GM19468 (cell line): ENCODE data around the gene MTAP.

ENCODE experiments used
- ATAC-seq: cut with Tn5 transposase; IDR thresholded peaks from one replicate; pipeline ENCODE4 v1.9.1; 2021; ENCODE audit warnings: mild to moderate bottlenecking, moderate library complexity, moderate number of reproducible peaks; ENCODE audit not compliant: unreplicated experiment; ENCODE audit errors: extremely low read depth

The MTAP gene

GRCh38 chr9:21802418-21803000, at the start of gene MTAP:
Gene MTAP (plus strand): TSS chr9:21802636. CDS start chr9:21802749, 113 bp downstream.
- ATAC-seq: peak; percentile 72

GRCh38 chr9:21753523-21753922, 48.9 kb upstream of the MTAP start:
- no peak for ATAC-seq

DNA sequence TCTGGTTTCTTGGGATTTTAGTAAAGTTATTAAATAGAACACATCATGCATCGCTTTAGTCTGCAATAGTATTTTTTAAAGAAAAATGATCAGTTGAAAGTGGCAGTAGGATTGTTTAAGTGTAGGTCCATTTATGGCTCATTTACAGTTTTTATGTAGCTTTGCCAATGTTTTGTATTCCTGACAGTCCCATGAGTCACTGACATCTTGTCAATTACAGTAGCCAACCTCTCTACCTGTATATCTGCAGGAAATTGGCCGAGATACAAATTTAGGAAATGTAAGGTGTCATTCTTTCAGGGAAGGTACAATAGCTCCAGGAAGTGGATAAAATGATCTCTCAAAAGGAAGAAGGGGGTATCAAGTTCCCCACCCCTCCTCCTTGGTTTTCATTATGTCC, 47.7 kb upstream of the MTAP start:
- ATAC-seq: no peak

DNA sequence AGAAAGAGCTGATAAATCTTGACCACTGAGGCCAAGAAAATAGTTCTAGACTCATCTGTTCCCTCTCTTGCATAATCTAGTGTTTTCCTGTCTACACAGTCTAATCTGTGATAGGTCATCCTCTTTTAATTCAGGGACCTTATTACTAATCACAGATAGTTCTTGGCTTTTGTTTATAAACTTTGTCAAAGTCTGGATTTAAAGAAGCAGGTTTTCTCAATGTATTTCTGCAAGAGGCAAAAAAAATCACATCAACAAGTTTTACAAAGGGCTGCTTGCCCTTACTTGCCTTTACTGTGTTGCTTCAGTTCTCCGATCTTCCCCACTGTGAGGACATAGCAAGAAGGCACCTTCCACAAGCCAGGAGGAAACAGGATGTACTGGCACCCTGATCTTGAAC, 43.9 kb upstream of the MTAP start:
- no peak for ATAC-seq

DNA sequence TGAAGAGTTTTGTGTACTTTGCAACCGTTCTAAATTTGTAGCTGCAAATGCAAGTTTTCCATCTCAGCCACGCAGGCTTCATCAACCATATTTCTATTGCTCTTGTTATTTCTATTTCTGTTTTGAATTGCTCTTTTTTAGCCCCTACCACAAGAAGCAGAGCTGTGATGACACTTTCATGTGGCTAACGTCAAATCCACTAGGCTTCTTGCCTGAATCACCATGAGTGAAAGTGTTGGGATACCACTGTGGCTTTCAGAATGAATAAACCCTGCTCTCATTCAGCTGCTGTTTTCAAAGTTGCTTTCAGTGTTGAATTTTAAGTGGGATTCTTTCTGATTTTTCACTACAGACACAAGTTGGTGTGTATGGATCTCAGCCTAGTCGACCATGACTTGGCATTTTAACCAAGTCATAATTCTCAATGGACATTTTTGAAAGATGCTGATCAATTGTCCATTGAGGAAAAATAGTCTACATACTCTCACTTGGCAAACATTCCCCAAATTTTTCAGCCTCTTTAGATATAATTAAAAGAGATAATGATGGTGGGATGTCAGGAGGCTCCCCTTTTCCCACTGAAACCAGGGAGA, 41.0 kb upstream of the MTAP start:
- peak; percentile 71 for ATAC-seq

DNA sequence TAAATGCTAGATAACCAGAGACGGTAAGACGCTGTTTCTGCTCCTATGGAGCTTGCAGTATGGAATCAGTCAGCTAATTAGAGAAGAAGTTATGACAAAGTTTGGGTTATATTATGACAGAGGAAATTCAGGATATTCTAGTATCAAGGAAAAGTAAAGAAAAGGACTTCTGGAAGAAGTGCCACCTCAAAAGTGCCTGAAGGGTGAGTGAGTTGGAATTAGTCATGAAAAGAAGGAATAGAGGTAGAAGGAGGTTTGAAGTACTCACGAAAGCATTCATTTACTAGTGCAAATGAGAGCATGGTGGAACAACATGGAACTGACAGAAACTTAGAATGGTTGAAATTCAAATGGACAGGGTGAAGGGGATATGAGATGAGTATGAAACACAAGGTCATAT, 40.4 kb upstream of the MTAP start:
- ATAC-seq: no peak

DNA sequence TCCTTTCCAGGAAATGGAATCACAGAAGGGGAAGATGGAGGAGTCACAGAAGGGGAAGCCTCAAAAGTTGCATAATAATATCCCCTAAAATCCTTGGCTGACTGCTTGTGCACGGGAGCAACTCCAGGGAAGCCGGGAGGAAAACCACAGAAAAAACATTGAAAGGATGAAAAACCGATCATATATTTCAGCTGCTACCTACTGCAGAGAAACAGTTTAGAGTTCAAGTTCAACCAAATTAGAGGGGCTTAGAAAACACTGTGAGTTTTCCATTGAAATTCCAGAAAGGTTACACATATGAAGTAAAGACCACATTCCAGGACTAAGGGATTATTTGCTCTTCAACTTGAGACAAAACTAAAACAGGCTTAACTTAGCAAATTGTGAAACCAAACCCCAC, 37.6 kb upstream of the MTAP start:
- ATAC-seq: no peak

GRCh38 chr9:21766096-21766495, 36.3 kb upstream of the MTAP start:
- ATAC-seq: no peak

DNA sequence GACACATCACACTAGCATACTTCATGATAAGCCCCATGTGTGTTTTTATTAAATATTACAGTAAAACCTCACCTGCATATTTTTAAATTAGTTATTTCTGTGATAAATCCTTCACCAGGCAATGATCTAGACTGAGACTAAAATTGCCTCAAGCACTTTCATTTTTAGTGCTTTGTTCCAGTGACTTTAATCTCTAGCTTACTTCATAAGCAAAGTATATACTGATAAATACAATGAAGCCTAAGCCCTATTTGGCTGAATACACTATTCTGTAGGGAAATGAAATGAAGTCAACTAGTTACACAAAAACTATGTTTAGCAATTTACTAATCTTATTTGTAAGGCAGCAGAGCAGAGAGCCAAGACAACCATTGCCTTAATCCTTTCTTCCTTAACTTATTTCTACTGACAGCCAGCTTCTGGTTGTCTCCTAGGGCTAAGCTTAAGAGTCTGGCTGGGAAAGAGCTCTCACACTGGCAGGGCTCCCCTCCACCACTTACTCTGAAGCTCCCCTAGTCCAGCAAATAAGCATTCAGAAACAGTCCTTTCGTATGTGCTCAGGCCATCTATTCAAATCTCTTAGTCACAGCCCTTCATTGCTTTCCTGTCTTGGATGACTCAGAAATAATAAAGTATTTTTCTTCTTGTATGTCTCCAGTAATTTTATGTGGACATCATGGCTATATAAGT, 31.4 kb upstream of the MTAP start:
- ATAC-seq: no peak

- no peak for ATAC-seq
Measured at GRCh38 chr9:21777701-21778100, 24.7 kb upstream of the MTAP start.

GRCh38 chr9:21778304-21778703, 24.1 kb upstream of the MTAP start:
- no peak for ATAC-seq

DNA sequence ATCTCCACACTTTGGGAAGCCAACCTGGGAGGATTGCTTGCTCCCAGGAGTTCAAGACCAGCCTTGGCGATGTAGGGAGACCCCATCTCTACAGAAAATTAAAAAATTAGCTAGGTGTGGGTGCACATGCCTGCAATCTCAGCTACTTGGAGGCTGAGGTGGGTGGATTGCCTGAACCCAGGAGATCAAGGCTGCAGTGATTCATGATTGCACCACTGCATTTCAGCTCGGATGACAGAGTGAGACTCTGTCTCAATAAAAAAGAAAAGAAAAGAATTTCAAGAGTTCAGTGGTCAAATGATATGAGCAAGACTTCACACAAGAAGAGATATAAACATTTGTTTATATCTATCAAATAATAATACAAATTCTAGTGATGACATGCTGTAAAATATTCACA, 23.0 kb upstream of the MTAP start:
- no peak for ATAC-seq

GRCh38 chr9:21781656-21782055, 20.8 kb upstream of the MTAP start:
- ATAC-seq: no peak

GRCh38 chr9:21782205-21782604, 20.2 kb upstream of the MTAP start:
- ATAC-seq: no peak

GRCh38 chr9:21788752-21789151, 13.7 kb upstream of the MTAP start:
- no peak for ATAC-seq

DNA sequence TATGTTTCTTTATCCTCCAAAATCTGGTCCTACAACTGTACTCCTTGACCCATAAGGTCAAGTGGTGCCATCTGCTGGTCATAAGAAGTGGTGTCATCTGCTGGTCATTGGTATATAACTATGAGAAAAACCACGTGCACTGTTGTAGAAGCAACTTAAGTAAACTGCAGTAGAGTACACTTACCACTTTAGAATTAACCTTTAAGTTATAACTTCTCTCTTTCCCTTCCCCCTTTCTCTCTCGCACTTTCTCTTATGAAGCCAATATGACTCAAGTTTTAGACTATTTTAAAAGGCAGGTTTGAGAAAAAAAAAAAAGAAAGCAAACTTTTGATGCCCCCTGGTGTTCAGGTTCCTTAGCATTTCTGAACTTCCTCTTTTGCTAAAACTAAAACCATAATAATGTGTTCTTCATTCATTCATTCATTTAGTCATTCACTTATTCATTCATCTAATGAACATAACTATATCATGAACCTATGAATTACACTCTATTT, 12.8 kb upstream of the MTAP start:
- ATAC-seq: peak; percentile 93

DNA sequence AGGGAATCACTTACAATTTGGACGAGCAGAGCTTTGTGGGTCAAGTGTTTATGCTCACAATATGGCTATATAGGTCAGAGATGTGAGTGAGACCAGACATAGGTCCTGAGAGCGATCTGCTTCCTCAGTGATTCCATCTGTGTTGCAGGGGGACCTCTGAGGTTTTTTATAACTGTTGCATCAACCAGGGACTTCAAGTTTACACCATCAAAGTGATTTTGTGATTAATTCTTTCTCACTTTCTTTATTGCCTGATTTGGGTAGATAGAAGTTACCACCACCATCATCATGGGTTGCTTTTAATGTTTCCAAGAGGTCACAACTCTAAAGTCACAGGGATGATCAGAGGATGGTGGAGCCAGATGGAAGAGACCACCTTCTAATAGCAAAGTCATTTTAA, 7.0 kb upstream of the MTAP start:
- no peak for ATAC-seq

DNA sequence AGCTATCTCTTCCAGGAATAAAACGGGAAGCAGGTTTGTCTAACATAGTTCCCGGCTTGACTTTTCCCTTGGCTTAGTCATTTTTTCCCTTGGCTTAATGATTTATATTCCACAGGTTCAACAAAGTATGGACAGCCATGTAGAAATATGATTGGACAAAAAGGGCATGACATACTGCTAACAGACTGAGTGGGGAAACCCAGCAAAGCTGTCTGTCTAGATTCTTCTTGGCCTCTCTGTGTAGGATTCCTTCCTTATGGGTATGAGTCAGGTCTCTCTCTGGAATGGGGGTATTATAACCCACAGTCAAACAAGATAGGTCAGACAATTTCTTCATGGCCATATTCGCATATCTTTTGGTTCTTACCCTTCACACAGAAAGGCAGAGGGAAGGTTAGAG, 5.7 kb upstream of the MTAP start:
- no peak for ATAC-seq

DNA sequence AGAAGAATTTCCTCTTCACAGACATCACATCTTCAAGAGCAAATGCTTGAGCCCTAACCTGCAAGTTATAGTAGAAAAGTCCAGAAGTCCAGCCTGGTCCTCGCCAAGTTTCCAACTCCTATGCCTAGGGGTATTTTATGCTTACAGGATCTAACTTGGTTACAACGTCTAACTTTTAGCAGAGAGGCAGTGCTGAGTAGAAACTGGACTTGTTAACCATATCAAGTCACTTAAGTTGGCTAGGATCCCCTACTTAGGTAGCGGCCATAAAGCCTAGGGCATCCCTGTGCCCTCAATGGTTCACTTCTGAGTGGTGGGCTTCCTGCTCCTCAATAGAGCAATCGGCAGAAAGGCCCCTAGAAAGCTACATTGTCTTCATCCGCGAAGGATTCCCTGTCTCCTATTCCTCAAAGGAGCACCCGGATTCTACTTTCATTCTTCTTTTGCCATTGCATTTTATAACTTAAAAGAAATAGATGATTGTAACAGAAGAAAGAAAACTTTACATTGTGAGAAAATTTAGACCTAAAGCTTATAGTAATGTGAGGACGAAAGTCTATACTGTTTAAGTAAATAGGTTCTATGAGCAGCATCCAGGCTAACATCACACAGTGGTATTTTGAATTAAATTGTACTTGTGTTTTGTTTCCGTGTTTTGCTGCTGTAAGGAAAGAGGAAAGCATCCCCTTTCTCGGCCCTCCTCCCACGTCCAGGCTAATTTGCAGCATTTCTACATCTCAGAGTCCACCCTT, 1.3 kb upstream of the MTAP start:
- ATAC-seq: no peak

DNA sequence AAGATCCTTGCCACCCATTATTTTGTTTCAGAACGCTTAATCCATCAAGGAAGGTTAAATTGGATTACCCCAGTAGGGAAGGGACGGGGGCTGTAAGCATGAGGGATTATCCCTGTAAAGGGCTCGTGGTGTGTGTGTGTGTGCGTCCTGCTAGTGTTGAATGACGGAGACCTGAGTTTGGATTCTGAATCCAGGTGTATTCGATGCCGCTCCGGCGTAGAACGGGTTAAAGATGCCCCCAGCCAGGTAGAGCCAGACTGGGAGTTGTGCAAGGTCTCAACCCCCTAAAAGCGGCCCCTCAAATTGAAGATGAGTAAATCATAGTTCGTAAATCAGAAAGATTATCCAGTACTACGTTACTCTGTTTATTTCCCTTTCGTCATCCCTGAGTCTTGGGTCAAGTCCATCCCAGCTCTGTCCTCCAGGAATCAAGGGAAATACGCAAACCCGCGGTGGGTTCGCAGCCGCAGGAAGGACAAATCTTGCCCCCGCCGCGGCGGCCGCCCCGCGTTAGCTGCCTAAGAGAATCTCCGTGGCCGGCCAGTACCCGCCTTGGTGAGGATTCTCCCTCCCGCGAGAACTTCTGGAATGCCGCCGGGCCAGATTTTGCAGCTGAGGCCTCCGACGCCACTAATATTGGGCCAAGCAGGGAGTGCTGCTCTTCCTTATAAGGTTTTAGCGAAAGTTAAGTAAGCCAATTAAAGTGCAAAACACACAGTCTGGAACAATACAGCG, 586 bp upstream of the MTAP start:
- ATAC-seq: no peak
